AG04449 (cell line): ENCODE results near the gene DPP3.
"Not testable (repeated sequence)": the region's sequence is repeated elsewhere in the genome, so short reads cannot be mapped to it uniquely, and the experiment has no call there.

Experiments used
- CTCF ChIA-PET: fragments of 350-600 bp; formaldehyde crosslinking; extraction: SDS; loops from one replicate; lab custom pipeline; 2021; ENCODE audit warnings: antibody characterized with exemption; lab: Yijun Ruan, JAX
- POLR2A ChIA-PET: fragments of 400-600, 350-600 bp; formaldehyde crosslinking; extraction: SDS; loops from one replicate; lab custom pipeline; 2020; ENCODE audit warnings: antibody characterized with exemption, inconsistent platforms; lab: Yijun Ruan, JAX
- DNase-seq: peaks from one replicate; pipeline ENCODE4 v3.0.0-alpha.2; 2010; ENCODE audit warnings: low read depth, low spot score
- H3K4me3 ChIP-seq: 2 replicates; pipeline ENCODE4 v1.5.1; 2011; ENCODE audit warnings: low read depth, mild to moderate bottlenecking, control low read depth, low read length
- TF ChIP-seq, protein P1 (sequence below): IDR thresholded peaks from one replicate; pipeline ENCODE4 v1.5.1; 2011; ENCODE audit warnings: mild to moderate bottlenecking, moderate library complexity, low read length, control low read depth, inconsistent platforms; ENCODE audit not compliant: insufficient read depth; ENCODE audit errors: missing control alignments

Gene DPP3

DNA sequence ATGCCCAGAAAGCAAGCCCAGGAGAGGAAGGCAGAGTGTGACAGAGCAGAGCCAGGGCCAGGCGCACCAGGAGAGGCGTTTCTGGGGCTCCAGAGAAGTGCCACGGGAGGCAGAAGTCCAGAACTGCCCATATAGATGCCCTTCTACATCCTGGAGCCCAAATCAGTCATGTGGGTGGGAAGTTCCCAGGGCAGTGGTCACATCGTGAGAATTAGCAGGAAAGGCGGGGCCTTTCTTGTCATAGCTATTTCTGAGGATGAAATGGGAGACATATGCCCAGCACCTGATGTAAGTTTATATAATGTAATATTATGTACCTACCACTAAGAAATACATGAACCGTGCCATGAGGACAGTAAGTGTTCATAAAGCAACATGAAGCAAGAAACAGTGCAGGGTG, 52.5 kb downstream of the DPP3 start:
- ChIA-PET CTCF (interaction anchor here (1.2 kb wide), 1 partner anchor 94 kb away, joined by 3 read pairs; the partner anchor contains the start of gene MRPL11), POLR2A (no interaction called here)
- TF ChIP-seq, protein P1, sequence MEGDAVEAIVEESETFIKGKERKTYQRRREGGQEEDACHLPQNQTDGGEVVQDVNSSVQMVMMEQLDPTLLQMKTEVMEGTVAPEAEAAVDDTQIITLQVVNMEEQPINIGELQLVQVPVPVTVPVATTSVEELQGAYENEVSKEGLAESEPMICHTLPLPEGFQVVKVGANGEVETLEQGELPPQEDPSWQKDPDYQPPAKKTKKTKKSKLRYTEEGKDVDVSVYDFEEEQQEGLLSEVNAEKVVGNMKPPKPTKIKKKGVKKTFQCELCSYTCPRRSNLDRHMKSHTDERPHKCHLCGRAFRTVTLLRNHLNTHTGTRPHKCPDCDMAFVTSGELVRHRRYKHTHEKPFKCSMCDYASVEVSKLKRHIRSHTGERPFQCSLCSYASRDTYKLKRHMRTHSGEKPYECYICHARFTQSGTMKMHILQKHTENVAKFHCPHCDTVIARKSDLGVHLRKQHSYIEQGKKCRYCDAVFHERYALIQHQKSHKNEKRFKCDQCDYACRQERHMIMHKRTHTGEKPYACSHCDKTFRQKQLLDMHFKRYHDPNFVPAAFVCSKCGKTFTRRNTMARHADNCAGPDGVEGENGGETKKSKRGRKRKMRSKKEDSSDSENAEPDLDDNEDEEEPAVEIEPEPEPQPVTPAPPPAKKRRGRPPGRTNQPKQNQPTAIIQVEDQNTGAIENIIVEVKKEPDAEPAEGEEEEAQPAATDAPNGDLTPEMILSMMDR: no peak
- no peak overlapping the region for H3K4me3 ChIP-seq
- no peak for DNase-seq

DNA sequence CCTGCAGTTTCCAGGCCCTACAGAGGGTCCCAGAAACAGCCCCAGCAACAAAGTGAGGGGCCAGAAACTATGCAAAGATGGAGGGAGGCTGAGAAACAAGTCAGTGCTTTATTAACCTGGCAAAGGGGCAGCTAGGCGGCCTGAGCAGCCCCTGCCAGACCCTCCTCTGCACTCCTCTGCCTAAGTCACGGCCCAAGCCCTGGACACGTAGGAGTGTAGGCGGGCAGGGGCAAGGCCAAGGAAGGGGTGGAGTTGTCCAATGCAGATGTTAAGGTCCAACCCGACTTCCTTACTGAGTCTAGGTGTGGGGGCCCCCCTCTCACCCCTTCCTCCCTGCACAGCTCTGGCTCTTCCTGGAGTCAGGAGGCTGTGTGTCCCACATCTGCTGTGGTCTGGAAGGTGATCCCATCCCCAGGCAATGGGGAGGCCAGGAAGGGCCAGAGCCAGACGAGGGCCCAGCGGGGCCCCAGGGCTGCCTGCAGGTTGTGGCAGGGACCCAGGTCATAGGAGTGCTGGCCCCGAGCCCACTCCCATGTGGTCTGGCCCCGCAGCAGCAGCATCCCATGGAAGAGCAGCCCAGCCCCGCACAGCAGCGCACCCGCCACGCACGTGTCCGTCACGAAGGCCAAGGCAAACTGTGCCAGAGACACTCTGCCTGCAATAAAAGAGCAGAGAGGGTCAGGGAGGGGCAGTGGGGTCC, 59.1 kb downstream of the DPP3 start:
- no peak overlapping the region for H3K4me3 ChIP-seq
- ChIA-PET POLR2A (no interaction called here), CTCF (no interaction called here)
- TF ChIP-seq, protein P1: no peak
- DNase-seq: no peak

DNA sequence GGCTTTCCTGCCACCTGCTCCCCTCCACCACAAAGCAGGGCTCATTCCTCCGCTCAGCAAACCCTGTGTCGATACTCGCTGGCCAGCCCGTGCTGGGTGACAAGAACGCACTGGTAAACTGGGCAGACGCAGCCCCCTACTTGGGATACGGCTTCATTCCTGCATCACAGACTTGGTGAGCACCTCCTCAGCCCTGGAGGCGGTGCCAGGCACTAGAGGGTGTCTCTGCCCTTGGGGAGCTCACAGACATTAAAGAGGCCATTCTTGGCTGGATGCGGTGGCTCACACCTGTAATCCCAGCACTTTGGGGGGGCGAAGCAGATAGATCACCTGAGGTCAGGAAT, 59.6 kb downstream of the DPP3 start:
- ChIA-PET CTCF (no interaction called here), POLR2A (no interaction called here)
- TF ChIP-seq, protein P1: no peak
- no peak overlapping the region for H3K4me3 ChIP-seq
- no peak for DNase-seq

DNA sequence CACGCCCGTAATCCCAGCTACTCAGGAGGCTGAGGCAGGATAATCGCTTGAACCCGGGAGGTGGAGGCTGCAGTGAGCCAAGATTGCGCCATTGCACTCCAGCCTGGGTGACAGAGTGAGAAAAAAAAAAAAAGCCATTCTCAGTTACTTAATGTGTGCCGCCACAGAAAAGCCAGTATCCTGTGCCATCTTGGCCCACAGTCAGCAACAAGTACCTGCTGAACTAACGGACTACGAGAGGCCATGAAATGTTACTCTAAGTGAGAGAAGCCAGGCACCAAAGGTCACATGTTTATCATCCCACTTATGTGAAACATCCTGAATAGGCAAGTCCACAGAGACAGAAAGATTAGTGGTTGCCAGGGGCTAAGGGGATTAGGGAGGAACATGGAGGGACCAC, 60.4 kb downstream of the DPP3 start:
- POLR2A ChIA-PET, H3K4me3 ChIP-seq, DNase-seq, CTCF ChIA-PET: not testable (repeated sequence)

DNA sequence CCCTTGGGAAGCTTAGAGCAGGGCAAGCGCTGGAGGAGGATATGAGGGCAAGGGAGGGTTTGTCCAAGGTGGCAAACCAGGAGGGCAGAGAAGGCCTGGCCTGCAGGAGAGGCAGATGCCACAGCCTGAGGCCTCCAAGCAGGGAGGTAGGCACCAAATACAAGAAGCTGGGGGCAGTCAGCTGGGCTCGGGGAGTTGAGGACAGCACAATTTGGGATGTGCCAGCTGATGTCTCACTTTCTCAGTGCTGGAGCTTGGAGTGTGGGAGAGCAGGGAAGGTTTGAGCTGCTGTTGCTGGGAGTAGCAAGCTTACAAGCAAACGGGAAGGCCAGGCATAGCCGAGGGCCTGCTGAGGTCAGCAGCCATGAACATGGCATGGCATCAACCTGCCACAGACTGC, 61.7 kb downstream of the DPP3 start:
- DNase-seq: no peak
- POLR2A ChIA-PET: no interaction called here
- TF ChIP-seq, protein P1: no peak
- CTCF ChIA-PET: interaction anchor here (1.2 to 2.3 kb wide), 3 partner anchors 22 to 136 kb away, joined by 3 to 9 read pairs (median 4); partner anchors contain the start of gene RBM4B
- no peak overlapping the region for H3K4me3 ChIP-seq

DNA sequence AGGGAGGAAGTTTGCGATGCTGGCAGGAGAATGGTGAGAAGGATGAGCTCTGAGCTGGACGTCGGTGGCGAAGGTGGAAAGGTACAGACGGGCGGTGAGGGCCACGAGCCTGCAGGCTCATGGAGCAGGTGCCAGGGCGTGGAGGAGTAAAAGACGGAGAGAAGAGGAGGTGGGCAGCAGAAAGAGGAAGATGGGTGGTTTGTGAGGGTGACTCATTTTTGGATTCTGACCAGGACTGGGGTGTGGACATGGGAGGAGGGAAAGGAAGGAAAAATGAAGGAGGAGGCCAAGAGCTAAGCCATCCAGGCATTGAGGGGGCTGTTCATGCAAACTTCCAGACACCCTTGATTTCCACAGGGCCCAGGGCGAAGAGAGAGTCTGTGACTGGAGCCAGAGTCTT, 62.1 kb downstream of the DPP3 start:
- POLR2A ChIA-PET: no interaction called here
- CTCF ChIA-PET: interaction anchor here (0.7 to 2.3 kb wide), 5 partner anchors 12 to 136 kb away, joined by 3 to 9 read pairs (median 3); partner anchors contain the start of genes CCDC87, CCS and RBM4B
- no peak for DNase-seq

More for the DNA sequence above, 62.1 kb downstream of the DPP3 start:
- TF ChIP-seq, protein P1: no peak
- H3K4me3 ChIP-seq: no peak overlapping the region
